Gastrocnemius medialis (tissue), 4 donors: Measurements from ENCODE around the gene ARHGAP1. TPM values are rescaled to one million over a fixed set of nuclear protein-coding genes. Genes with fewer than 3 reads are reported as not detected.

Experiments
- ATAC-seq, 2 donors: fragments of 150-250 bp; one replicate each; pipeline ENCODE4 v1.9.1; 2016
- DNase-seq, 2 donors: peaks; one replicate each; pipeline ENCODE4 v3.0.0-alpha.2; 2019
- H3K27ac ChIP-seq, 4 donors: fragments of 200-600 bp; sonication (generic); 1 replicate in 1 of 4; 2 replicates in 3 of 4; pipeline ENCODE4 v1.5.1; 2016 to 2018; ENCODE audit warnings: mild to moderate bottlenecking in 2 of 4, moderate library complexity in 1 of 4
- H3K27me3 ChIP-seq, 3 donors: fragments of 200-600 bp; sonication (generic) in 2 of 3; 1 replicate in 1 of 3; 2 replicates in 2 of 3; pipeline versions ENCODE4 v1.5.1 to v1.6.0; 2016 to 2019; ENCODE audit warnings: mild to moderate bottlenecking in 1 of 3, moderate library complexity in 1 of 3
- H3K36me3 ChIP-seq, 2 donors: fragments of 200-600 bp; sonication (generic) in 1 of 2; one replicate each; pipeline ENCODE4 v1.5.1; 2017 to 2018
- H3K4me1 ChIP-seq, 2 donors: fragments of 200-600 bp; sonication (generic) in 1 of 2; one replicate each; pipeline ENCODE4 v1.5.1; 2016 to 2017; ENCODE audit warnings: mild to moderate bottlenecking in 2 of 2
- H3K4me3 ChIP-seq, 4 donors: fragments of 200-600 bp; sonication (generic) in 3 of 4; 1 replicate in 1 of 4; 2 replicates in 3 of 4; pipeline ENCODE4 v1.5.1; 2016 to 2019; ENCODE audit warnings: mild to moderate bottlenecking in 2 of 4
- H3K9me3 ChIP-seq, 3 donors: fragments of 200-600 bp; sonication (generic) in 2 of 3; 1 replicate in 1 of 3; 2 replicates in 2 of 3; pipeline ENCODE4 v1.5.1; 2016 to 2019
- CTCF ChIP-seq, 5 experiments: fragments of 450-650 bp in 3 of 5; fragments of 200-600 bp in 2 of 5; sonication (generic) in 2 of 5; IDR thresholded peaks in 4 of 5; conservative IDR thresholded peaks in 1 of 5; 1 replicate in 4 of 5; 2 replicates in 1 of 5; pipeline ENCODE4 v1.5.1; 2016 to 2019; ENCODE audit warnings: antibody characterized with exemption in 5 of 5, mild to moderate bottlenecking in 3 of 5, moderate library complexity in 3 of 5
- POLR2A ChIP-seq, 2 donors: fragments of 450-650 bp; IDR thresholded peaks; one replicate each; pipeline ENCODE4 v1.6.1; 2017; ENCODE audit warnings: antibody characterized with exemption in 2 of 2, mild to moderate bottlenecking in 2 of 2, moderate library complexity in 2 of 2
- in situ Hi-C, 4 donors: fragments of 200-750 bp; cut with MboI; loops; one replicate each; pipeline versions ENCODE4 v1.15.0 to v1.8.0; 2017; ENCODE audit warnings: low sequenced_read_pairs in 4 of 4
- intact Hi-C: fragments of 100-400 bp; cut with DNase I; formaldehyde crosslinking; loops from one replicate; pipeline ENCODE4 v1.15.1; 2023; ENCODE audit warnings: low total_unique reads
- total RNA-seq, 4 donors: library from RNA; depleted of rRNA; stranded (reverse); fragments of >200 nt; gene quantifications; one replicate each; pipeline versions ENCODE4 v1.1.0 to v1.2.3, GENCODE V29; 2016

ARHGAP1 gene
- total RNA-seq, 4 donors from 2014 or later = 11.1 to 34.8 (median 24.6) TPM

- DNase-seq = no peak
- peaks cover 0 to 59% of the 10 kb centered on the region in 2 donors for H3K36me3 ChIP-seq
- ATAC-seq = no peak
- H3K9me3 ChIP-seq = no peaks in the 10 kb centered on the region
- TF ChIP-seq CTCF (IDR thresholded peaks at IDR 0.05 in 4 of 5, conservative IDR thresholded peaks at IDR 0.05 in 1 of 5) (no peak), POLR2A (IDR thresholded peaks at IDR 0.05) (no peak)
- intact Hi-C loops = no loop called here
- H3K27ac ChIP-seq = no peak overlapping the region
- in situ Hi-C loops = no loop called here
- peaks cover 0 to 7% of the 10 kb centered on the region in 2 donors for H3K4me1 ChIP-seq
- H3K27me3 ChIP-seq = no peaks in the 10 kb centered on the region
- no peak overlapping the region for H3K4me3 ChIP-seq
These were observed 71.5 kb downstream of the ARHGAP1 start for GRCh38 chr11:46628961-46629360.

Other genes starting within 250 kb of the ARHGAP1 start
- gene AMBRA1, start 106.6 kb downstream of the ARHGAP1 start, total RNA-seq = 10 to 100 TPM; 17.3 to 24.3 (median 20.7) TPM
- gene HARBI1, start 83.4 kb downstream of the ARHGAP1 start, total RNA-seq = 1 to 10 TPM; 1.2 to 6.9 (median 3.3) TPM
- gene ATG13, start 83.1 kb downstream of the ARHGAP1 start, total RNA-seq = 10 to 100 TPM; 33.4 to 76.0 (median 67.0) TPM
- 10 to 100 TPM; 17.7 to 25.2 (median 19.3) TPM for gene ZNF408, start 412 bp upstream of the ARHGAP1 start, total RNA-seq
- gene F2, start 18.6 kb upstream of the ARHGAP1 start, total RNA-seq = 1 to 10 TPM in 2 of 4 donors, not detected in 2; 1.4 to 3.0 TPM
- gene CKAP5, start 145.7 kb upstream of the ARHGAP1 start, total RNA-seq = 10 to 100 TPM; 43.6 to 89.6 (median 65.0) TPM
- gene LRP4, start 217.9 kb upstream of the ARHGAP1 start, total RNA-seq = 10 to 100 TPM in 1 of 4 donors, 1 to 10 TPM in 3; 3.9 to 19.0 (median 6.2) TPM
- gene CSTPP1, start 236.1 kb upstream of the ARHGAP1 start, total RNA-seq = 1 to 10 TPM; 4.3 to 8.1 (median 6.4) TPM